ENCODE results near the gene ADGRB3.

Gene ADGRB3

DNA sequence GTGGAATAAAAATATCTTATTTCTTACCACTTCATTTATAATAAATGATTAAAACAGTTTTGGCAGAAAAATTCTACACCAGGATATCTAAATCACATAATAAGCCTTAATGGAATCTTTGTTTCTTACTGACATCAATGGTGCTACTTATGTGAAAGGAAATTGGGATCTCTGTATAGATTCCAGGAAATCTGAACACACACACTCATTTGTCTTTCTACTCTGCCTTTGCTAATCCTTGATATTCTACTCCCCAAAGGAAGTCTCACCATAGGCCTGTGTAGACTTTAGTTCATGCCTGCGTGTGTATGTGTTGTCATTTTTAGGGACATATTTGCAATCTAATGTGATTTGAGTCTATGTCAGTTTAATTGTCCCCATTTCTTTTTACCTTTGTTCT, 7.9 kb downstream of the ADGRB3 start:
- H3K4me3 ChIP-seq (ENCODE audit: low read depth, low read length), result no peak overlapping the region
- TF ChIP-seq, protein P1, sequence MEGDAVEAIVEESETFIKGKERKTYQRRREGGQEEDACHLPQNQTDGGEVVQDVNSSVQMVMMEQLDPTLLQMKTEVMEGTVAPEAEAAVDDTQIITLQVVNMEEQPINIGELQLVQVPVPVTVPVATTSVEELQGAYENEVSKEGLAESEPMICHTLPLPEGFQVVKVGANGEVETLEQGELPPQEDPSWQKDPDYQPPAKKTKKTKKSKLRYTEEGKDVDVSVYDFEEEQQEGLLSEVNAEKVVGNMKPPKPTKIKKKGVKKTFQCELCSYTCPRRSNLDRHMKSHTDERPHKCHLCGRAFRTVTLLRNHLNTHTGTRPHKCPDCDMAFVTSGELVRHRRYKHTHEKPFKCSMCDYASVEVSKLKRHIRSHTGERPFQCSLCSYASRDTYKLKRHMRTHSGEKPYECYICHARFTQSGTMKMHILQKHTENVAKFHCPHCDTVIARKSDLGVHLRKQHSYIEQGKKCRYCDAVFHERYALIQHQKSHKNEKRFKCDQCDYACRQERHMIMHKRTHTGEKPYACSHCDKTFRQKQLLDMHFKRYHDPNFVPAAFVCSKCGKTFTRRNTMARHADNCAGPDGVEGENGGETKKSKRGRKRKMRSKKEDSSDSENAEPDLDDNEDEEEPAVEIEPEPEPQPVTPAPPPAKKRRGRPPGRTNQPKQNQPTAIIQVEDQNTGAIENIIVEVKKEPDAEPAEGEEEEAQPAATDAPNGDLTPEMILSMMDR (IDR thresholded peaks at IDR 0.05; ENCODE audit: low read depth, low read length, missing control alignments), result no peak
- no peak for DNase-seq (ENCODE audit: low read depth)

DNA sequence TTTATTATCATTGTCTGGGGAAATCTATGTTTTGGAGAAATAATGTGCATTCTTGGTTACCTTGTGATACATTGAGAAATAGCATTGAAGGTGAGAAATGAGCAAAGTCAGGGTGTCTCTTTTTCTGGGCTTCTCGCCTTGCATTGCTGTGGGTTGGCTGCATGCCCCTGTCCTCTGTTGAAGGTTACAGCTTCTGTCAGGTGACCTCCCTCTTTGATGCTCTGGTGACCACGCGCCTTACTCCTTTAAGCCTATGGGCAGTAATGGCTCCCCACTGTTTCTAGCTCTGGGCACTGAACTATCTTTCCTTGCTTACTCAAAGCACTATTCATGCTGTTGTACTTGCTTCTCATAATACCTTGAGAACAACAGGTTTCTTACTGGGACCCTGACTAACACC, 14.6 kb downstream of the ADGRB3 start:
- DNase-seq (ENCODE audit: low read depth), result no peak
- TF ChIP-seq, protein P1 (IDR thresholded peaks at IDR 0.05; ENCODE audit: low read depth, low read length, missing control alignments), result no peak
- no peak overlapping the region for H3K4me3 ChIP-seq (ENCODE audit: low read depth, low read length)

DNA sequence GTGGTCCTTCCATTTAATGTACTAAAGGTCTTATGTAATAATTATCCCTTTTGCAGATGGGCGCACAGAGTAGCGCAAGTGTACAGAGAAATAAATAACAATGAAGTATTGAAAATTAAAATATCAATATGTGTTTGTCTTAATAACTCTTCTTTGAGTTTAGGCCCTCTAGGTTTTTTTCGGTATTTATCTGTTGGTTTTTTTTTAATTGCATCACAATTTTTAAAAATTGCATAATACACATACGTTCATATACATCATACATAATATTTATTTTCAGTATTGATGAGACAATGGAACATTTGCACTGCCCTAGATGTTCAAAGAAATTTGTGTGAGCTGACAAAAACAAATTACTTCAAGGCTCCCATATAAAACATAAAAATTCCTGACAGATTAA, 15.1 kb downstream of the ADGRB3 start:
- no peak overlapping the region for H3K4me3 ChIP-seq (ENCODE audit: low read depth, low read length)
- no peak for DNase-seq (ENCODE audit: low read depth)
- TF ChIP-seq, protein P1 (IDR thresholded peaks at IDR 0.05; ENCODE audit: low read depth, low read length, missing control alignments), result no peak

DNA sequence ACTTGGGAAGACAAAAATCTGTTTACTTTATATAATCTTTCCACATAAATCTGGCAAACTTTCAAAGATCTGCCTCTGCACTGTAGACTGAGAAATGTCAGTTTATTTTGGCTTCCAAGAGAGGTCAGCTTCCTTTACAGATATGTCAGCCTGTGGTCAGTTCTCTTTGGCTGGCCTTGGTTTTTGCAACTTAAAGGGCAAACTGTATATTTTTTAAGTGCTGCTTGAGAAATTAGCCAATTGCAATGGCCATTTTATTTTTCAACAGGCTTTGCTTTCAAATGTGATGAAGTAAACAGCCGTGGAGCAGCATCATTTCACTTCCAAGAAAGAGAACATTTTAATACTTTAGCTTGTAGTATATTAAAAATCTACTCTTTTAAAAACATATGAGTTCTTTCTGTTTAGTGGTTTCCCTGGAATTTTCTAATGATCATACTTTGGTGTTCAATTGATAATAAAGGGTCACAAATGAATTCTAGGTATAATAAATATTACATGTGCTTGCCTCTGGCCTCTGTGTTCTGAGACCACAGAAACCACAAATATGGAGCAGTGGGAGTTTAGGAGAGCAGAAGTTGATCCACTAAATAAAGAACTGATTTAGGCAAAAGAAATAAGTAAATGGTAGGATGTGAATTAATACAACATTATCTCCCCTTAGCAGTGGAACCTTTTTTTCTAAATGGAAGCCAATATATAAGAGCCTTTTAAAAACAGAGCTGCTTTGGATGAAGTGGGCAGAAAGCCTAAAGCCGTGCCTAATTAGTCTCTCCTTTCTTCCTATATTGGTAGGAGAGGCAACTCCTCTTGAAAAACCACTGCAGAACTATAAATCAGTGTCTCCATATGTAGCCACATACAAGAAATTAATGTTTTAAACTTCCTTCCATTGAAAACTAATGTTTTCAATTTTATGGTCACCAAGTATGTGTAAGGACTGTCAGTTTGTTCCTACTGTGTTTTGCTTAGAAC, 16.2 kb downstream of the ADGRB3 start:
- DNase-seq (ENCODE audit: low read depth), result no peak
- TF ChIP-seq, protein P1 (IDR thresholded peaks at IDR 0.05; ENCODE audit: low read depth, low read length, missing control alignments), result no peak

DNA sequence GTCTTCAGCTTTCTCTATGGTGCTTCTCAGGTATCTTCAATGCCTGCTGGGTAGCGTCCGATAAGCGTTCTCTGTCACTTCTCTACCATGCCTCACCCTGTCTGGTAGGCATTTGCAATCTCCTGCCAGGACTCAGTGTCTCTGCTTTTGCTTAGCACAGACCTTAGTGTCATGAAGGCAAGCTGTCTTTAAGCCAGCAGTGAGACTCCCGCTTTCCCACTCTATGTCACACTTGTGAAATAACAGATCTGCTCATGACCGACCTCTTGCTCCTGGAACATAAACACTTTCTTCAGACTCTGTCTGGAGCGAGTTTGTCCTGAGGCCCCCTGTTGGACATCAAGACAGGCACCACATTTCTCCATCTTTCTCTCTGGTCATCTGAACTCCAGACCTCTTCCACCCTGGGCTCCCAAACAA, 17.0 kb downstream of the ADGRB3 start:
- no peak overlapping the region for H3K4me3 ChIP-seq (ENCODE audit: low read depth, low read length)
- DNase-seq (ENCODE audit: low read depth), result no peak
- TF ChIP-seq, protein P1 (IDR thresholded peaks at IDR 0.05; ENCODE audit: low read depth, low read length, missing control alignments), result no peak

More for the DNA sequence above, 16.2 kb downstream of the ADGRB3 start:
- H3K4me3 ChIP-seq (ENCODE audit: low read depth, low read length), result no peak overlapping the region

DNA sequence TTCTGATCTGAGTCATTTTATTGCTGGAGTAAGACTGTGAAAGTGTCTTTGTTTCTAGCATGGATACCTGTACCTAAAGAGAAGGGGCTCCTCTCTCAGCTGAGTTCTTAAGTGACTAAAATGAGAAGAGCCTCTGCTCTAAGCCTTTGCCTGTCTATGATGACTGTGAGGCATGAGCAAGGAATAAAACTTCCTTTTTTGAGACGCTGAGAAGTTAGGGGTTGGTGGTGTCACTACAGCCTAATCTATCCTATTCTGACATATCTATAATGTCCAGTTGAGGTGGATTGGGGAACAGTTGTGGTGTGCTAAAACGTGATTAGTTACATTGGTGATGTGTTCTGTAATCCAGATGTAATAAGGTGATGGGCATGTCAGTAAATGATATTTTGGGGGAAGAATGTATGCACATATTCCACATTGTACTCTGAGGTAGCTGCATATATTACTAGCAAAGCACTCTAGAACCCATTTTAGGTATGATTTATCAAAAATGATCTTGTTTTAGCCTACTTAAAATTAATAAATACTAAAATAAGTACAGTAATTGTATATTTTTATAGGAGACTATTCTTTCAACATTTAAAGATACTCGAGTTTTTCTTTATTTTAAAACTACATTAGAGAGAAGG, 18.1 kb downstream of the ADGRB3 start:
- no peak for DNase-seq (ENCODE audit: low read depth)
- no peak overlapping the region for H3K4me3 ChIP-seq (ENCODE audit: low read depth, low read length)
- TF ChIP-seq, protein P1 (IDR thresholded peaks at IDR 0.05; ENCODE audit: low read depth, low read length, missing control alignments), result no peak

Data from GM12864 (cell line).